ENCODE results near the gene PEA15. TPM values are rescaled to one million over a fixed set of nuclear protein-coding genes. Genes with fewer than 3 reads are reported as not detected.
A peak's percentile ranks its signal among the peaks of the same experiment; 100 is the strongest.

The PEA15 gene
- total RNA-seq, 1 experiment from 2014 or later = 57.7 TPM

DNA sequence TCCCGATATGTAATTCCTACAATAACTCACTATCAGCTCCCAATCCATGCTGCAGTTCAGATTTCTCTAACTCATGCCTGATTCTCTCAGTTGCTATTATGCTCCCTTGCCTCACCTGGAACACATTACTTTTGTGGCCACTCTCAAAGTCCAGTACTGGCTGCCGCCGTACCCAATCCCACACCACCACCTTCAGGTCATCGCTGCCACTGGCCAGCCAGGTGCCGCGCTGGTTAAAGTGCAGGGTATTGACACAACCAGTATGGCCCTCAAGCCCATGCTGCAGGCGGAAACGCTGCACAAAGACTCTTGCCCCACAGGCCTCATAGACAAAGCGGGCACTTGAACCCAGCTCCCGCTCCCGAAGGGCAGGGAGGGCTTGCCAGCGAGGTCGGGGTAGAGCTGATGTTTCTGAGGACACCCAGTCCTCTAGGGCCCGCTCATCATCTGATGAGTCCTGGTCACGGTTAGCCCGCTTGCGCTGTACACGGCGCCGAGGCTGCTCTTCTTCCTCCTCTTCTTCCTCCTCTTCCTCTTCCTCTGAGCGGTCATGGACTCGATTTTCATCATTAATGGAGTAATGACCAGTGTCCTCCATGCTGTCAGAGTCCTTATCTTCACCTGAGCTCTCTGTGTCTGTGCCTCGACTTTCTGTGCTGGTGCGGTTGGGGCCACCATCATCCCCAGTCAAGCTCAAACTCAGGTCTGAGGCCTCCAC is 34.6 kb downstream of the PEA15 start:
- no peak for DNase-seq (ENCODE audit: low read depth)

DNA sequence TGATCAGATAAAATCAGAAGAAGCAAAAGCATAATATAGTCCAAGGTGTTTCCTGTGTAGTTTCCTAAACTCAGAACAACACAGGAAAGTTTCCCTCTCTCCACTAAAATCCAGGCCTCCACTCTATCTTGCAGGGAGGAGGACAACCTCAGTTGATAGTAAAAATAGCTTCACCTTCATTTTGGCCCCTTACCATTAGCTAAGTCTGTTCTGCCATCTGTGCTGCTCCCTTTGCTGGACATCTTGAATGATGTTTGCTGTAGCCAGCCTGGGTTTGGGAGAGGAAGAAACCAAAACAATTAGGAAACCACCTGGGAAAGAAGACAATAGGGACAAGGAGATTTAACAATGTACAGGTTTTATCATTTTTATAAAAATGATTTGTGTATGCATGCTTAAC is 38.6 kb downstream of the PEA15 start:
- no peak for DNase-seq (ENCODE audit: low read depth)

DNA sequence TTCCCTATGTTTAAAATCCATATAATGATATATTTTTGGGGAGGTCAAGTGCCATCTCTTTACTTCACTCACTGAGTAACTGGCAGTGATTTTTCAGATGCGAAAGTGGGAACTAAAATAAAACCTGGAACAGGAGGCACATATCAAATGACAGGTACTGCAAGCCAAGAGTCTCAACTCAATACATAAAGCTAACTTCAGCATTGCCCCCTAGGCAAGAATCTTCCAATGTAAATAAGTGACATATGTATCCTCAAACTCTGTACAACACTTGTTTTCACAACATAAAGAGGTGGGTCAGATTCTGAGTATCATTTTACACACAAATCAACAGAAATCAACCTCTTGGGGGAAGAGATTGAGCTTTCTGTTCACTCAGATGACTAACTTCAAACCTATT is 39.0 kb downstream of the PEA15 start:
- no peak for DNase-seq (ENCODE audit: low read depth)

DNA sequence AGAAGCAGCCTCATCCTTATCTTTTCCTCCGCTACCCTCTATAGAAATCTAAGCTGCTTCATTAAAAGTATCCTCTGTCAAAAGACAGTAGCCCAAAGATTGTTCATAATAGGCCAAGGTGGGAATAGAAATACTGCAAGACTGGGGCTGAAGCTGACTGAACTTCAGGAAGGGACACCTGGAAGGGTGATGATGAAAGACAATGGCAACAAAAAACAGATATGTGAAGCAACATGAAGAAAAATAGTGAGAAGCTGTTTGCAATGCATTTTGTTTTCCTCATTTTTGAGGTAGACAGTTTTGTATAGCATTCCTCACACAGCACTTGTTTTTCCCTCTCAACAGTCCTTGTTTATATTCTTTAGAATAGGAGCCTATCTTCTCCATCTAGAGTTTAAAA is 40.2 kb downstream of the PEA15 start:
- DNase-seq (ENCODE audit: low read depth) = no peak

GRCh38 chr1:160247053-160247452 is 41.9 kb downstream of the PEA15 start:
- DNase-seq (ENCODE audit: low read depth) = no peak

- DNase-seq (ENCODE audit: low read depth) = no peak
These were observed 45.8 kb downstream of the PEA15 start for GRCh38 chr1:160251011-160251410.

DNA sequence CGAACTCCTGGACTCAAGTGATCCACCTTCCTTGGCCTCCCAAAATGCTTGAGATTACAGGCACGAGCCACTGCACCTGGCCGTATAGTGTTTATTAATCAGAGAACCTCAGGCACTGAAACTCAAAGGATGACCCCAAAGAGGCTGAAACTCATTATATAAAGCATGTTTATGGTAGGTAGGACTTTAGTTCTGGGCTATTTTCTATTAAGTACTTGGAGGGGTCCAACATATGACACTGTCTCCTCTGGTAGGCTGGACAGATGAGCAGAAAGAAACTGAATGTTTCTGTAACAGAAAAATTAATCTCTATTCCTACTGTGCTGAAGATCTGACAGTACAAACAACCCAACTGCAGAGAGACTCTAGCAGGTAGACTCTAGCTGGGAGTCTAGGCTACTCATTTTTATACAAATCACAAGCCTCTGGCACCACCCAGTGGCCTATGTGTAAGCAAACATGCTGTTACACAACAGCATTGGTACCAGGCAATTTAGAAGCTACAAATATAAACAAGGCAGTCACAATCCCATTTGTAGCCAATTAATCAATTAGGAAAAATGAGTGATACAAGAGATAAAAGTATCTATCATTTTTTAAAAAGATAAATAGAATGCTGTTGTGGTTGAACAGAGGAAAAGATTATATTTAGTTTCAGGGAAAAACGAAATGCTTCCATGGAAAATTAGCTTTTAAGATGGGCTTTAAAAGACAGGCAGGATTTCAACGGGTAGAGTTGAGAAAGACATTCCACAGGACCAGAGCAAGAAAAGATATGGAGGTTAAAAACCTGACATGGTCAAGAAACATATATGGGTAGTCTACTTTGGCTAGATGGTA is 46.7 kb downstream of the PEA15 start:
- DNase-seq (ENCODE audit: low read depth) = peak; percentile 50

- DNase-seq (ENCODE audit: low read depth) = no peak
These were observed 50.7 kb downstream of the PEA15 start for GRCh38 chr1:160255781-160256300.

- peak; percentile 67 for DNase-seq (ENCODE audit: low read depth)
These were observed 51.3 kb downstream of the PEA15 start for GRCh38 chr1:160256396-160257046.

DNA sequence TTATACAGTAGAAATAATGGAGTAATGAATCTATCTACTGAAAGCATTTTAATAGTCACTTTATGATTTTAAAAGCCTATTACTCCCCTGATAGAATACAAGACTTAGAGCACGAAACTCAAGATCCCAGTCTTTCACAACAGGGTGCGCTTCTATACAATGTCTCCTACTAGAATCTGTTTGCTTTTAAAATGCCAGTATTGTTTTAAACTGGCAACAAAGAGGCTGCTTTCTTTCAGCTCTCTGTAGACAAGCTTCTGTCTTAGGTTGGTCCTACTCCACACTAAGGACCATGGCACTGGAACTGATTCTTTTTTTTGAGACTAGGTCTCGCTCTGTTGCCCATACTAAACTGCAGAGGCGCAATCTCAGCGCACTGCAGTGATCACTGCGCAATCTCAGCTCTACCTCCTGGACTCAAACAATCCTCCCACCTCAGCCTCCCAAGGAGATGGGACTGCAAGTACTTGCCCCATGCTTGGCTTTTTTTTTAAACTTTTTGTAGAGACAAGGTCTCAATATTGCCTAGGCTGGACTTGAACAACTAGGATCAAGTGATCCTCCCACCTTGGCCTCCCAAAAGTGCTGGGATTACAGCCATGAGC is 52.3 kb downstream of the PEA15 start:
- DNase-seq (ENCODE audit: low read depth) = no peak

DNA sequence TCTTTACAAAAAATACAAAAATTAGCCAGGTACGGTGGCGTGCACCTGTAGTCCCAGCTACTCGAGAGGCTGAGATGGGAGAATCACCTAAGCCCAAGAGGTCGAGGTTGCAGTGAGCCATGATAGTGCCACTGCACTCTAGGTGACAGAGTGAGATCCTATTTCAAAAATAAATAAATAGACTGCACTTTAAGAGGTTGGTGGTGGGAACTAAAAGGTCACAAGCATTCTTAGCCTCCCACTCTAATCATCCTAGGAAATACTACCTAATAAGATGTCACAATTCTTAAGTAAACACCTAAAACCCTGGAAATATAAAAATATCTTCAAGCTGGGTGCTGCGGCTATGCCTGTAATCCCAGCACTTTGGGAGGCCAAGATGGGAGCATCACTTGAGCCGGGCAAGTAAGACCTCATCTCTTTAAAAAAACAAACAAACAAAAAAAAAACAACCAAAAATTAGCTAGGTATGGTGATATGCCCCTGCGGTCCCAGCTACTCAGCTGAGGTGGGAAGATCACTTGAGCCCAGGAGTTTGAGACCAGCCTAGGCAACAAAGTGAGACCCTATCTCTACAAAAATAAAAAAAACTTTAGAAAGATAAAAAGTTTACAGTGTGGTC is 53.1 kb downstream of the PEA15 start:
- no peak for DNase-seq (ENCODE audit: low read depth)

GRCh38 chr1:160260406-160261382 is 55.5 kb downstream of the PEA15 start:
- peak; percentile 91 for DNase-seq (ENCODE audit: low read depth)

DNA sequence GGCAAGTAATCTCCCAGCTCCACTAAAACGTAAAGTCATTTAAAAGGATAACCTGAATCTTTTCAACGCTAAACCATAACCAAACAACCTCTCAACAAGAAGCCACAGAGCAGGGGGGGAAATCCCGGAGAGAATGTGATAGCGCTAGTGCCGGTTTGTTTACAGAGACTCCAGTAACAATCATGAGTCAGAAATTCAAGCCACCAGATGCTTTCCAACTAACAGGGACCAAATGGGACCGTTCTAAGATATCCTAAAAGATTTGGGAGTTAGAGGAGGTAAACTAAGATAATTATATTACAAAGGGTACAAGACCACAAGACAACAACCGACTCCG is 56.3 kb downstream of the PEA15 start:
- DNase-seq (ENCODE audit: low read depth) = peak; percentile 88

DNA sequence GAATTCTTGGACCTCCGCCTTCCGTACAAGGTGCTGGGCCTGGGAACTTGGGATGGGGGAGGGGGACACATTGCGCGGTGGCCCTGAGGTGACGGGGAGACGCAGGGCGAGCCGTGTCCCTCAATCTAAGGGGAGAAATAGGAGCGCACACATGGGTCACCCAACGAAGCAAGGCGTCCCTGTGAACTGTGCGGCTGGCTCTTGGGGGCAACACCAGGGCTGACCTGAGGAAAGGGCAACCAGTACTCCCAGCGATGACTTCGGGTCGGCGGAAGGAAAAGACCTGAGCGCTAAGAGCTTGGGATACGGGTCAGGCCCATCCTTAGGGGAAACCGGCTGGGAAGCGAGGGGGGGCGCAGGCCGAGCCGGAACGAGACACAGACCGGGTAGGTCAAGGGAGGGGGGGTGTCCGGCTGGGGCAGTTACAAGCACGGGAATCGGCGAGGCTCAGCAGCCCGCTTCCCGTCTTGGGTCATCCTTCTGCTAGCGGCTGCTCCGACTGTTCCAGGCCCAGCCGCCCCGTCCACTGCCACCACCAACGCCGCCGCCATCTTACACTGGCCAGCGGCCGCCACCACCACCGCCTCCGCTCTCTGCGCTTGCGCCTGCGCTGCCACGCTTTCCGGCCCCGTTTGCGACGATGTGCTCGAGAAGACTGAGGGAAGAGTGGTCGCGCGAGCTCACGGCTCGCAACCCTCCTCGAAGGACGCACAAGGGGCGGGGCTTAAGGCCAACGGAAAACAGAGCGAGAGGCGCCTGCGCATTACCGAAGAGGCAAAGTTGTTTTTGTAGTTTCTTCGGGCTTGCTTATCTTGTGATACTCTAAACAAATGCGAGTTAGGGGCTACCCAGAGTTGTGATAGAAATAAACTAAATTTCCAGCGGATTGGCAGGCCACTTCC is 57.0 kb downstream of the PEA15 start, which contains the start of gene DCAF8:
Gene DCAF8, minus strand, starts transcription at position 657 of the 902 bp plus-strand sequence. CDS start 18,541 bp downstream, outside the sequence.
- DNase-seq (ENCODE audit: low read depth) = peak; percentile 99

- no peak for DNase-seq (ENCODE audit: low read depth)
These were observed 59.7 kb downstream of the PEA15 start for GRCh38 chr1:160264795-160265307.

All from Daoy (cell line).